ENCODE results near the gene RAB11FIP4. TPM values are rescaled to one million over a fixed set of nuclear protein-coding genes. Genes with fewer than 3 reads are reported as not detected.
A peak's percentile ranks its signal among the peaks of the same experiment; 100 is the strongest.

Gene RAB11FIP4
- total RNA-seq, 1 donor from 2014 or later: 10.2 TPM

GRCh38 chr17:31552568-31552967 is 161.1 kb downstream of the RAB11FIP4 start:
- Mint-ChIP-seq H3K27me3 (ENCODE audit: insufficient read depth, low read depth) (peaks cover 34% of the 10 kb centered on the region), H3K4me1 (peaks cover 58% of the 10 kb centered on the region), H3K36me3 (no peaks in the 10 kb centered on the region), H3K27ac (peak overlapping the region; percentile 50), H3K9me3 (no peaks in the 10 kb centered on the region), H3K4me3 (no peak overlapping the region)
- no peak overlapping the region for H3K9ac ChIP-seq
- H3K27me3 ChIP-seq: peaks cover 76% of the 10 kb centered on the region
- DNase-seq (ENCODE audit: low spot score): no peak
- TF ChIP-seq EZH2 (IDR thresholded peaks at IDR 0.05) (no peak), EZH2phosphoT487 (IDR thresholded peaks at IDR 0.05) (no peak), CTCF (IDR thresholded peaks at IDR 0.05) (no peak)
- no peaks in the 10 kb centered on the region for H3K9me3 ChIP-seq (ENCODE audit: low read depth)
- no peak overlapping the region for H3K4me3 ChIP-seq
- no peak overlapping the region for H3K27ac ChIP-seq
- H3K4me2 ChIP-seq: no peak overlapping the region
- peaks cover 12% of the 10 kb centered on the region for H4K20me1 ChIP-seq (ENCODE audit: low read depth)
- no peak overlapping the region for H2AFZ ChIP-seq (replicated peaks)
- no peaks in the 10 kb centered on the region for H3K79me2 ChIP-seq (ENCODE audit: low read depth)
- peaks cover 24% of the 10 kb centered on the region for H3F3A ChIP-seq (ENCODE audit: low read depth)
- no peaks in the 10 kb centered on the region for H3K36me3 ChIP-seq
- H3K4me1 ChIP-seq: peaks cover 10% of the 10 kb centered on the region

GRCh38 chr17:31553506-31553905 is 162.0 kb downstream of the RAB11FIP4 start:
- Histone ChIP-seq H2AFZ (replicated peaks) (no peak overlapping the region), H3F3A (ENCODE audit: low read depth) (peaks cover 33% of the 10 kb centered on the region), H3K36me3 (no peaks in the 10 kb centered on the region), H3K27ac (no peak overlapping the region), H4K20me1 (ENCODE audit: low read depth) (peaks cover 18% of the 10 kb centered on the region), H3K27me3 (peaks cover 86% of the 10 kb centered on the region), H3K79me2 (ENCODE audit: low read depth) (no peaks in the 10 kb centered on the region), H3K4me1 (peaks cover 17% of the 10 kb centered on the region), H3K4me3 (no peak overlapping the region), H3K9me3 (ENCODE audit: low read depth) (no peaks in the 10 kb centered on the region), H3K4me2 (no peak overlapping the region), H3K9ac (no peak overlapping the region)
- no peak for TF ChIP-seq EZH2phosphoT487 (IDR thresholded peaks at IDR 0.05)
- DNase-seq (ENCODE audit: low spot score): no peak
- peak overlapping the region; percentile 14 for H3K27ac Mint-ChIP-seq
- H3K9me3 Mint-ChIP-seq: no peaks in the 10 kb centered on the region
- no peak overlapping the region for H3K4me3 Mint-ChIP-seq
- H3K27me3 Mint-ChIP-seq (ENCODE audit: insufficient read depth, low read depth): peaks cover 31% of the 10 kb centered on the region
- no peaks in the 10 kb centered on the region for H3K36me3 Mint-ChIP-seq
- peaks cover 61% of the 10 kb centered on the region for H3K4me1 Mint-ChIP-seq

- H3F3A ChIP-seq (ENCODE audit: low read depth): peaks cover 30% of the 10 kb centered on the region
- no peaks in the 10 kb centered on the region for H3K36me3 ChIP-seq
- no peak overlapping the region for H3K4me3 Mint-ChIP-seq
- H3K4me1 Mint-ChIP-seq: peaks cover 56% of the 10 kb centered on the region
- no peak overlapping the region for H3K4me2 ChIP-seq
- no peak overlapping the region for H2AFZ ChIP-seq (replicated peaks)
- no peaks in the 10 kb centered on the region for H3K9me3 Mint-ChIP-seq
- H3K36me3 Mint-ChIP-seq: no peaks in the 10 kb centered on the region
- no peak overlapping the region for H3K4me3 ChIP-seq
- no peak for TF ChIP-seq EZH2 (IDR thresholded peaks at IDR 0.05)
- H4K20me1 ChIP-seq (ENCODE audit: low read depth): peaks cover 18% of the 10 kb centered on the region
- no peaks in the 10 kb centered on the region for H3K9me3 ChIP-seq (ENCODE audit: low read depth)
- no peak overlapping the region for H3K9ac ChIP-seq
- peaks cover 18% of the 10 kb centered on the region for H3K4me1 ChIP-seq
- no peak overlapping the region for H3K27ac ChIP-seq
- no peaks in the 10 kb centered on the region for H3K79me2 ChIP-seq (ENCODE audit: low read depth)
- peaks cover 24% of the 10 kb centered on the region for H3K27me3 Mint-ChIP-seq (ENCODE audit: insufficient read depth, low read depth)
- no peak overlapping the region for H3K27ac Mint-ChIP-seq
- peaks cover 100% of the 10 kb centered on the region for H3K27me3 ChIP-seq
- DNase-seq (ENCODE audit: low spot score): no peak
These were observed 163.5 kb downstream of the RAB11FIP4 start for GRCh38 chr17:31554930-31555329.

GRCh38 chr17:31556969-31557645 is 165.6 kb downstream of the RAB11FIP4 start:
- H3K9me3 ChIP-seq (ENCODE audit: low read depth): no peaks in the 10 kb centered on the region
- TF ChIP-seq EZH2 (IDR thresholded peaks at IDR 0.05) (no peak), CTCF (IDR thresholded peaks at IDR 0.05) (no peak), EZH2phosphoT487 (IDR thresholded peaks at IDR 0.05) (peak; percentile 97)
- peak; percentile 88 for DNase-seq (ENCODE audit: low spot score)
- no peak overlapping the region for H2AFZ ChIP-seq (replicated peaks)
- H3K27me3 ChIP-seq: peaks cover 100% of the 10 kb centered on the region
- peaks cover 33% of the 10 kb centered on the region for H4K20me1 ChIP-seq (ENCODE audit: low read depth)
- Mint-ChIP-seq H3K27ac (peak overlapping the region; percentile 95), H3K27me3 (ENCODE audit: insufficient read depth, low read depth) (peaks cover 27% of the 10 kb centered on the region), H3K4me3 (peak overlapping the region; percentile 83), H3K4me1 (peaks cover 68% of the 10 kb centered on the region), H3K9me3 (peaks cover 7% of the 10 kb centered on the region), H3K36me3 (peaks cover 5% of the 10 kb centered on the region)
- peak overlapping the region; percentile 15 for H3K4me3 ChIP-seq
- H3F3A ChIP-seq (ENCODE audit: low read depth): peaks cover 32% of the 10 kb centered on the region
- H3K27ac ChIP-seq: no peak overlapping the region
- H3K4me1 ChIP-seq: peaks cover 26% of the 10 kb centered on the region
- H3K79me2 ChIP-seq (ENCODE audit: low read depth): no peaks in the 10 kb centered on the region
- no peak overlapping the region for H3K9ac ChIP-seq
- H3K36me3 ChIP-seq: no peaks in the 10 kb centered on the region
- peak overlapping the region; percentile 70 for H3K4me2 ChIP-seq

All from neural progenitor cell (in vitro differentiated cells).